ENCODE data around the gene SAMD4B. TPM values are rescaled to one million over a fixed set of nuclear protein-coding genes. Genes with fewer than 3 reads are reported as not detected.

The SAMD4B gene
- total RNA-seq, 1 experiment from 2014 or later, result 129 TPM

DNA sequence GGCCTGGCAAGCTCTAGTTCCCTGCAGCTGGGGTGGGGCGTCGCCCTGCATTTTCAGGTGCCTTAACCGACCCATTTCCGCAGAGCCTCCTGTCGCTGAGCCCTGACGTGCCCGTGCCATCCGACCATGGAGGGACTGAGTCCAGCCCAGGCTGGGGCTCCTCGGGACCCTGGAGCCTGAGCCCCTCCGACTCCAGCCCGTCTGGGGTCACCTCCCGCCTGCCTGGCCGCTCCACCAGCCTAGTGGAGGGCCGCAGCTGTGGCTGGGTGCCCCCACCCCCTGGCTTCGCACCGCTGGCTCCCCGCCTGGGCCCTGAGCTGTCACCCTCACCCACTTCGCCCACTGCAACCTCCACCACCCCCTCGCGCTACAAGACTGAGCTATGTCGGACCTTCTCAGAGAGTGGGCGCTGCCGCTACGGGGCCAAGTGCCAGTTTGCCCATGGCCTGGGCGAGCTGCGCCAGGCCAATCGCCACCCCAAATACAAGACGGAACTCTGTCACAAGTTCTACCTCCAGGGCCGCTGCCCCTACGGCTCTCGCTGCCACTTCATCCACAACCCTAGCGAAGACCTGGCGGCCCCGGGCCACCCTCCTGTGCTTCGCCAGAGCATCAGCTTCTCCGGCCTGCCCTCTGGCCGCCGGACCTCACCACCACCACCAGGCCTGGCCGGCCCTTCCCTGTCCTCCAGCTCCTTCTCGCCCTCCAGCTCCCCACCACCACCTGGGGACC lies 65.6 kb downstream of the SAMD4B start:
- DNase-seq (ENCODE audit: low read depth), result no peak

DNA sequence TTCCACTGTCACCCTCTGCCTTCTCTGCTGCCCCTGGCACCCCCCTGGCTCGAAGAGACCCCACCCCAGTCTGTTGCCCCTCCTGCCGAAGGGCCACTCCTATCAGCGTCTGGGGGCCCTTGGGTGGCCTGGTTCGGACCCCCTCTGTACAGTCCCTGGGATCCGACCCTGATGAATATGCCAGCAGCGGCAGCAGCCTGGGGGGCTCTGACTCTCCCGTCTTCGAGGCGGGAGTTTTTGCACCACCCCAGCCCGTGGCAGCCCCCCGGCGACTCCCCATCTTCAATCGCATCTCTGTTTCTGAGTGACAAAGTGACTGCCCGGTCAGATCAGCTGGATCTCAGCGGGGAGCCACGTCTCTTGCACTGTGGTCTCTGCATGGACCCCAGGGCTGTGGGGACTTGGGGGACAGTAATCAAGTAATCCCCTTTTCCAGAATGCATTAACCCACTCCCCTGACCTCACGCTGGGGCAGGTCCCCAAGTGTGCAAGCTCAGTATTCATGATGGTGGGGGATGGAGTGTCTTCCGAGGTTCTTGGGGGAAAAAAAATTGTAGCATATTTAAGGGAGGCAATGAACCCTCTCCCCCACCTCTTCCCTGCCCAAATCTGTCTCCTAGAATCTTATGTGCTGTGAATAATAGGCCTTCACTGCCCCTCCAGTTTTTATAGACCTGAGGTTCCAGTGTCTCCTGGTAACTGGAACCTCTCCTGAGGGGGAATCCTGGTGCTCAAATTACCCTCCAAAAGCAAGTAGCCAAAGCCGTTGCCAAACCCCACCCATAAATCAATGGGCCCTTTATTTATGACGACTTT lies 66.4 kb downstream of the SAMD4B start:
- DNase-seq (ENCODE audit: low read depth), result no peak

DNA sequence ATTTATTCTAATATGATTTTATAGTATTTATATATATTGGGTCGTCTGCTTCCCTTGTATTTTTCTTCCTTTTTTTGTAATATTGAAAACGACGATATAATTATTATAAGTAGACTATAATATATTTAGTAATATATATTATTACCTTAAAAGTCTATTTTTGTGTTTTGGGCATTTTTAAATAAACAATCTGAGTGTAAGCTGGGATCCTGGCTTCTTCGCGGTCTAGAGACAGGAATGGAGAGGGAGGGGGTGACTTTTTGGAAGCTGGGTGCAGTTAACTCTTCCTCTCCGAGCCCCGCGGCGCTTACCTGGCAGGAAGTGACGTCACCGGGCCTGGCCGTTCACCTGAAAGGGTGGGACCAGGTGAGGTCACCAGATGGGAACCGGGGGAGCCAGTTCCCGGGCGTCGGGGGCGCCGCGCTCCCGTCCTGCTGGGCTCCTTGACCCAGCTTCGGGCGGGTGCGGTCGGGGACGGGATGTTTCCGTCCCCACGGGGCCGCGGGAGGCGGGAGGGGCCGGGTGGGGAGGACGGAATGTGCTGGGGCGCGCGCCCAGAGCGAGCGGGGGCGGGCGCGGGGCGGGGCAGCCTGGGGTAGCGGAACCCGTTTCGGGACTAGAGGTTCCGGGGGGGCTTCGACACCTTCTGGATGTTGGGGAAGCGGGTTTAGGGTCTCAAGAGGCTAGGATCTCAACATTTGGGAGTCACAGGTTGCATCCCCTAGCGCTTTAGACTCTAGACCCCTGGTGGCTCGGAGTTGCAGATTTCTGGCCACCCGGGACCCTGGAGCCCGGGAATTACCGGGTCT lies 67.2 kb downstream of the SAMD4B start:
- no peak for DNase-seq (ENCODE audit: low read depth)

DNA sequence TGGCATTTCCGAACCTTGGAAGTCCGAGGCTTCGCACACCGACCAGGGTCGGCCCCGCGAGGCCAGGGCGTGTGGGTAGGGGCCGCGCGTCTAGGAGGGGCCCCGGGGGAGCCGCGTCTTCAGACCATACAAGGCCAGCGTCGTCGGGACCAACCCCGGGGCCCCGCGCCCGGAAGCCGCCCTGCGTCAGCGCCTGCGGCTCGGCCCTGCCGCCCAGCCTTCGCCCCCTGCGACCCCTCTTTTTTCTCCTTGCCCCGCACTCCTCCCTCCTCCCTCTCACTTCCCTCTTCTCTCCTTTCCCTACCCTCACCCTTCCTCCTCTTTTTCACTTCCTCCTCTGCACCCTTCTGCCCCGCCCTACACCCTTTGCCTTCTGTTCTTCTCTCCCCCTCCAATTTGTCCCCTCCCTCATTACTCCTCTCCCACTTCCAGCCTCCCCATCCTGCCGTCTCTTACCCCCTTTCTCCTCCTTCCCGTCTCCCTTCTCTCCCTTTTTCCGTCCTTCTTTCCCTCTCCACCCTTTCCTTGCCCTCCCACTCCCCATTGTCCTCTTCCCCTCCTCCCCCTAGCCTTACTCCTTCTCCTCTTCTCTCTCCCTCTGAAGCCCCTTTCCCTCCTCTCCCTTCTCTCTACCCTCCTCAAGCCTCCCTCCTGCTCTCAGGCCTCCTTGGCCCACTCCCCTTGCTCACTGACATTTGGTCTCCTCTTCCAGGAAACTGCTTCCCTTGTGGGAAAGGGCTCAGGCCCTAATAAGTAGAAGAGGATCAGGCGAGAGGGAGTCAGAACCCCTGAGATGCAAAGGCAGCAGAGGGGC lies 68.0 kb downstream of the SAMD4B start:
- no peak for DNase-seq (ENCODE audit: low read depth)

DNA sequence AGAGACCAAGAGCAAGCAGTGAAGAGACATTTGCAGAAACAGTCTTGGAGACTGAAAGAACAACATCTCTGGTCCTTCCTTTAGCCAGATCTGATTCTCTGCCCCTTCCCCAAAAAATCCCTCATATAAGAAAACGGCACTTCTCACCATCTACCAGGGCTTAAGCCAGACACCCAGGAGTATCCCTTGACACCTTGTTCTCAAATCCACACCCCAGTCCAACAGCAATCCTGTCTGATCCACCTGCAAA lies 68.5 kb downstream of the SAMD4B start:
- no peak for DNase-seq (ENCODE audit: low read depth)

DNA sequence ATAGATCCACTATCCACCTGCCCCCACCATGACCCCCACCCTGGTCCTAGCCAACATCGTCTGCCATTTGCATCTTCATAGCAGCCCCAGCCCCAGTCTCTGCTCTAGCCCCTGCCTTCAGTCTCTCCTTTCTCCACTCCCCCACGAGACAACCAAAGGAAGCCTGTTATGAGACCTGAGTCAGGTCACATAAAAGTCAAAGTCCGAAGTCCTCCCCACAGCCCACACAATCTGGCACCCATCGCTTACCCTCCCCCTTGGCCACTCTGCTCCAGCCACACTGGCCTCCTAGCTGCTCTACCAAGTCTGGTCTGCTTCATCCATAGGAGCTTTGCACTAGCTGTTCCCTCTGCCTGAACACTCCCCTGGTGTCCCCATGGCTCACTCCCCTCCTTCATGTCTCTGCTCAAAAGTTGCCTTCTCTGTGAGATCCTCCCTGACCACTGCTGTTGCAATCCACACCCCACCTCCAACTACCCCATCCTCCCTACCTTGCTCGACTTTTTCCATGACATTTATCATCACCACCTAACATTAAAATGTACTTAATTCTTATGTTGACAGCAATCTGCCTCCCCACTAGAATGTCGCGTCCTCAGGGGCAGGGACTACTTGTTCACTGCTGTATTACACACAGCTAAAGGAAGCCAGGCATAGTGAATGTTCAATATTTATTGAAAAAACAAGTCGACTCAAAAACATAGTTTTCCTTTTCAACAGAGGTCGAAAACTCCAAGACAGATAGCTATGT lies 69.0 kb downstream of the SAMD4B start:
- no peak for DNase-seq (ENCODE audit: low read depth)

DNA sequence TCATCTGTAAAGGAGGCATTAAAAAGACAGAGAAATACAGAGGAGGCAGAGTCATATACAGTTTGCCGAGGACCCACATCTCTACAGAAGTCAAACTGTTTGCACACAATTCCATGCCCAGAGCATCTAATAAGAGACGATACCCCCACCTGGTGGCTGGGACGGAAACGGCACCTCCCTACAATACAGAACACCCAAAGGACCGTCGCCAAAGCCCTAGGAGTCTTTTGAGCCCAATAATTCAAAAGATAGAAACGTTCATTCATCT lies 69.5 kb downstream of the SAMD4B start:
- DNase-seq (ENCODE audit: low read depth), result no peak

DNA sequence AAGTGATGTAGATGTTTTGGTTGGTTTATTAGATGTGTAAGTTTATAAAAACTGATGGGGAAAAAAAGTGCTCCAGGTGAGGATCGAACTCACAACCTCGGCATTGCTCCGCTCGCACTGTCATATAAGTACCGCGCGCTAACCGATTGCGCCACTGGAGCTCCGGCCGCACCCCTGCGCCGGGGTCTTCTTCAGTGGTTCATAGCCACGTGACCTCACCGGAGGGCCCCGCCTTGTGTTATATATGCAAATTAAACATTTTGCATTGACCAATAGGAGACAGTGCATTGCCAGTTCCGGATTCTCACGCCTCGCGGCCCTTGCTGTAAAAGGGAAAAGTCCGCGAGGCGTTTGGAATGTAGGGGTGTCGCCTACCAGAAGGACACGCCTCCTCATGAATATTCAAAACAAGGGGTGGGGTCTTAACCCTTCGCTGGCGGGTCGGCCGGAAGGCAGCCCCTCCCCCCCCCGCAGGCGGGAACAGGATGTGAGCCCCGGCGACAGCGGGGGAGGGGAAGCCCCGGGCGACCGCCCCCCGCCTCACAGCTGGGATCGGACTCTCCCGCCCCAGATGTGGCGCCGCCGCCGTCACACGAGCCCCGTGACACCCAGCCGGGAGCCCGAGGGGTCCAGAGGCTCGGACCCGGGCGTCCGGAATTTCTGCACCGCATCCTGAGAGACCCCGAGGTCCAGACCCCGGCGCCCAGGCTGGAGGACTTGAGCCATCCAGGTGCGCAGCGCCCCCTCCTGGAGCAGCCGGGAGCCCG lies 70.1 kb downstream of the SAMD4B start, which contains the start of gene PLEKHG2:
Gene PLEKHG2, plus strand, starts transcription at position 570 of the 767 bp plus-strand sequence. CDS start 1,418 bp downstream, outside the sequence.
- DNase-seq (ENCODE audit: low read depth), result peak; percentile 99

DNA sequence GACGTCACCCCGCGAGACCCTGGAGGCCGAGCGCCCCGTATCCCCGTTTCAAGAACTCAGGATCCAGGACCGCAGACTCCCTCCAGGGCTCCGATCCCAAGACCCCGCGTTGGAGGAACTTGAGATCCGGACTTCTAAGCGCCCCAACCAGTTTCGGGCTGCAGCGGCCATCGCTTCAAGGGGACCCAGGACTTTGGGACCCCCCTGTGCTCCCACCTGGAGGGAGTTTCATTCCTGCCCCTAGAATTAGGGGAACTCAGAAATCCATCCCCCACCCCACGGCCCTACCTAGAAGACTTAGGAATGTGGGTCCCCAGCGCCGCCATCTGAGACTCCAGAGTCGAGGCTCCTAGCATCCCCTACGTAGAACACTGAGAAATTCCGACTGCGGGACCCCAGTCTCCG lies 70.6 kb downstream of the SAMD4B start:
- no peak for DNase-seq (ENCODE audit: low read depth)

DNA sequence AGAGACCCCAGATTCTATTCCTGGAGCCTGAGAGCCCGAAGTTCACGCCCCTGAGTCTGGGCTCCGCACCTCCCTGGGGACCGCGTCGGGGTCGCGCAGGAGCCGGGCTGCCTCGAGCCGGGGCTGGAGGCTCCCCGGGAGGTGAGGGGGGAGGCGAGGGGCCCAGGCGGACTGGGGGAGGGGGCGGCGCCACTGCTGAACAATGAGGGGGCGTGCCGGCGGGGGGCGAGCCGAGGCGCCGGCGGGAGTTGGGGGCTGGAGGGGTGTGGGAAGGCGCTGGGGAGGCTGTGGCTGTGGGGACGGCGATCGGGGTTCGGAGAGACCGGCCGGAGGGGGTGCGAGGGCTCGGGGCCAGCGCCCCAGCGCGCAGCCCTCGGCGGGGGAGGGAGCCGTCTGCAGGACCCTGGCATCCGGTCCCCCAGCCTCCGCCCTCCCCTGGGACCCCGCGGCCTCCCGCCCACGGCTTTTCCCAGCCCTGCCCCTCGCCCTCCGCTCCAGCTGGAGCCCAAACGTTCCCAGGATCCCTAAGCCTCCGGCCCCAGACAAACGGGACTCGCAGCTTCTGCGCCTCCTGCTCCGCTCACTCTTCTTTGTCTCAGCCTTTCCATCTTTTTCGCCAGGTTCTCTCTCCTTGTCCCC lies 71.2 kb downstream of the SAMD4B start:
- no peak for DNase-seq (ENCODE audit: low read depth)

DNA sequence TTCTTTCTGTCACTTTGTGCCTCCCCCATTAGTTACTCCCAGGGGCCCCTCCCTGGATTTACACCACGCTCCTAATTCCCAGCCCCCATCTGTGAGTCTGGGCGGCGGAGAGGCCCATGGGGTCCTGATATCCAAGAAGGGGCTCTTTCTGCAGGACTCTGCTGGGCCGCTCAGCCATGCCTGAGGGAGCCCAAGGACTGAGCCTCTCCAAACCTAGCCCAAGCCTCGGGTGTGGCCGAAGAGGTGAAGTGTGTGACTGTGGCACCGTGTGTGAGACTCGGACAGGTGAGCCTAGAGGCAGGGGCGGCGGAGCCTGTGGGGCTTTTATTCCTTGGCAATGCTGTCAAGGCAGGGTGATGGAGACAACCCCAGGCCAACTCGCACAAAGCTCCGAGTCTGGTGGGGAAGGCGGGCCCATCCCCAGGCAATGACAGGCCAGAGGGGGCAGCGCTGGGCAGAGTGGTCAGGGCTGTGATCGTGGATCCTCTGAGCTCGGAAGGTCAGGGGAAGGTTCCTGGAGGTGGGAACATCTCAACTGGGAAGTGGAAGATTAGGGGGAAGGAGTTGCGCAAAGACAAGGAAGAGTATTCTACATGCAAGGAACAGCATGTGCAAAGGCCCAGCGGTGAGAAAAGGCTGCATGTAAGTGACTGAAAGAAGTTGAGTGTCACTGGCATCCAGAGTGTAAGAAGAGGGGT lies 71.8 kb downstream of the SAMD4B start:
- no peak for DNase-seq (ENCODE audit: low read depth)

DNA sequence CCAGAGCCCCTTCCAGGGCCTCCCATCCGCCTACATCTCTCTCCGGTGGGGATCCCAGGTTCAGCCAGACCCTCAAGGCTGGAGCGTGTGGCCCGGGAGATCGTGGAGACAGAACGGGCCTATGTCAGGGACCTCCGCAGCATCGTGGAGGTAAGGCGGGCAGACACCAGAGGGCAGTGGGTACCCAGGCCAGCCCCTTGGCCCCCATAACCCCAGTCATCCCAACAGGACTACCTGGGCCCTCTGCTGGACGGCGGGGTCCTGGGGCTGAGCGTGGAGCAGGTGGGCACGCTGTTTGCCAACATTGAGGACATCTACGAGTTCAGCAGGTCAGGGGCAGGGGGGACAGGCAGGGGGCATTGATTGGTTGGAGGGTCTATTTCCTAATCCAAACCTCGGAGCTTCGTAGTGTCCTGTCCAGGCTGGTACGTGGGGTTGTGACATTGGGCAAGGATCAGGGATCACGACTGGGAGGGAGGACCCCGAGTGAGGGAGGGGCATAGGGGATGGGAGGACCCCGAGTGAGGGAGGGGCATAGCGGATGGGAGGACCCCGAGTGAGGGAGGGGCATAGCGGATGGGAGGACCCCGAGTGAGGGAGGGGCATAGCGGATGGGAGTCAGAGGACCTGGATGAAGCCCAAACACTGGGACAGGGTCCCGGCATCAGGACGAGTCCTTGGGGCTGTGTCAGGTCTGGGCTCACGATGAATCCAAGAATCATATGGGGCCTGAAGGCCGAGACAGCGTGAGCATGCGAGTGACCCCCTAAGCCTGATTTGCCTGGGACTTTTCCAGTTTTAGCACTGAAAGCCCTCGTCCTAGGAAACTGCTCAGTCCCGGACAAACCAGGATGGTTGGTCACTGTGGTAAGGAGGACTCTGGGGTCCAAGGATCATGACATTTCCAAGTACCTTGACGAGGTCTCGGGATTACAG lies 73.2 kb downstream of the SAMD4B start:
- no peak for DNase-seq (ENCODE audit: low read depth)

DNA sequence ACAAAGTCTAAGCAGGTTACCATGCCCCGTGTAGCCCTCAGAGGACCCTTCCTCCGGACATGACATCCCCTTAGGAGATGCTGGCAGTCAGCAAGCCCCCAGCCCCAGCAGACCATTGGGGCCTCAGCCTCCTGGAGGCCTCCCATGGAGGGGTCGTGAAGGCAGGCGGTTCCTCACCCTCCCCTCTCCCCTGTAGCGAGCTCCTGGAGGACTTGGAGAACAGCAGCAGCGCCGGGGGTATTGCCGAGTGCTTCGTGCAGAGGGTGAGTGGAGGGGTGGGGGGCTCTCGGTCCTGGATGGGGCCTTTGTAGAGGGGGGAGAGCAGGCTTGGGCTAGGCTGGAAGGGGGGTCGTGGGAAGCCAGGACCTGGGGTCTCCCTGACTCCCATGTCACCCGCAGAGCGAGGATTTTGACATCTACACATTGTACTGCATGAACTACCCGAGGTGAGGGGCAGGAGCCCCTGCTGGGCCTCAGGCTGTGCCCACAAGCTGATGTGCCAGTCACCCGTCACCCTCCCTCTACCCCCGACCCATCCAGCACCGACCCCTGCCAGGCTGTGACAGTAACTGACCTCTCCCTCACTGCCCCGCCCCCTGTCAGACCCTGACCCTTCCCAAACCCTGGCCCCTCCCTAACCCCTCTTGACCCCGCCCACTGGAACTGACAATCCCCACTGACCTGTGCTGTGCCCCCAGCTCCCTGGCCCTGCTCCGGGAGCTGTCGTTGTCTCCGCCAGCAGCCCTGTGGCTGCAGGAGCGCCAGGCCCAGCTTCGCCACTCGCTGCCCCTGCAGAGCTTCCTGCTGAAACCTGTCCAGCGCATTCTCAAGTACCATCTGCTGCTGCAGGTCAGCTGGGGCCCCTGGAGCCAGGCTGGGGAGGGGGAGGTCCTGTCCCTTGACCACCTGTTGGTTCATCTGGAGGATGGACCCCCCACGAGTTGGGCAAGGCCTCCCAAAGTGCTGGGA lies 74.2 kb downstream of the SAMD4B start:
- no peak for DNase-seq (ENCODE audit: low read depth)

DNA sequence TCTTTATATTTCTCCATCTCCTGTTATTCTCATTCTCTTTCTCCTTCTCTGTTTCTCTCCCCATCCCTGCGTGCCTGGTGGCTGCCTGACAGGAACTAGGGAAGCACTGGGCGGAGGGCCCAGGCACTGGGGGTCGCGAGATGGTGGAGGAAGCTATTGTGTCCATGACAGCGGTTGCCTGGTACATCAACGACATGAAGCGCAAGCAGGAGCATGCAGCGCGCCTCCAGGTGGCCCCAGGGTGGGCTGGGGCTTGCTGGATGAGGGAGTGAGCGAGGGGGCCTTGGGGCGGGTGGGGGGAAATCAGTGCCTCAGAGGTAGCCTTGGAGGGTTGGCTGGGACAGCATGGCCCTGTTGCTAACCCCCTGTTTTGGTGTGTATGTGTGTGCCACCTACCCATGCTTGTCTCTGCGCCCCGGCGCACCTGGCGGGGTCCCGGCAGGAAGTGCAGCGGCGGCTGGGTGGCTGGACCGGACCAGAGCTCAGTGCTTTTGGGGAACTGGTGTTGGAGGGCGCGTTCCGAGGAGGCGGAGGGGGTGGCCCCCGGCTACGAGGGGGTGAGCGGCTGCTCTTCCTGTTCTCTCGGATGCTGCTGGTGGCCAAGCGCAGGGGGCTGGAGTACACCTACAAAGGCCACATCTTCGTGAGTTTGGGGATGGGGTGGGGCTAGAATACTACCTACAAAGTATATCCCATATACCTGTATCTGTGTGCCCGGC lies 75.4 kb downstream of the SAMD4B start:
- DNase-seq (ENCODE audit: low read depth), result no peak

DNA sequence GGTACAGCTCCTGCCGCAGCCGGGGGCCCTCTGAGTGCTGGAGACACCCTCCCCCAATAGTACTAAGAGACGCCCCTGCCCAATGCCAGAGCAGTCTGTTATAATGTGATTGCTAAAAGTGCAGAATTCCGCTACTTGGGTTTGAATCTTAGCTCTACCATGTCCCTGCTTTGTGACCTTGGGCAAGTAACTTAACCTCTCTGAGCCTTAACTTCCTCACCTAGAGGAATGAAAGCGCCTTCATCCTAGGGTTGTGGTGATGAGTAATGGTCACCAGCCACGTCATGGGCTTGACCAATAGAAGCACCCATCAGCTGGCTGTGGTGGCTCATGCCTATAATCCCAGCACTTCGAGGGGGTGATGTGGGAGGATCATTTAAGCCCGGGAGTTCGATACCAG lies 76.8 kb downstream of the SAMD4B start:
- DNase-seq (ENCODE audit: low read depth), result no peak

DNA sequence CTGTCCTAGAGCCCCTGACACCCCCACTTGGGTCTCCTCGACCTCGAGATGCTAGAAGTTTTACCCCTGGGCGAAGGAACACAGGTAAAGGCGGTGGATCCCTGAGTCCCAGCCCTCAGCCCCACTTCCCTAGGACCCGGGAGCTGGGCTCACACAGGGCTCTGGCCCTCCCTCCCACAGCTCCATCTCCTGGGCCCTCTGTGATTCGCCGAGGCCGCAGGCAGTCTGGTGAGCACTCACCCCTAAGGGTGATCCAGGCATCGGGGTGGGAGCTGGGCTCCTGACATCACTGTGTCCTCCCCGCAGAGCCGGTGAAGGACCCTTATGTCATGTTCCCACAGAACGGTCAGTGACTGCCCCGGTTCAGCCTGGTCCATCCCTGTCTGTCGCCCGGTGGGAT lies 78.5 kb downstream of the SAMD4B start:
- DNase-seq (ENCODE audit: low read depth), result no peak
